NT2/D1 (cell line): ENCODE data around the gene FAM227B.

Source experiments
- YY1 ChIP-seq: IDR thresholded peaks from 2 replicates; pipeline ENCODE4 v1.6.1; 2011; ENCODE audit not compliant: insufficient read length, insufficient read depth
- ZNF274 ChIP-seq: IDR thresholded peaks from 2 replicates; pipeline ENCODE4 v1.6.1; 2011; ENCODE audit warnings: mild to moderate bottlenecking, low read depth, low read length

DNA sequence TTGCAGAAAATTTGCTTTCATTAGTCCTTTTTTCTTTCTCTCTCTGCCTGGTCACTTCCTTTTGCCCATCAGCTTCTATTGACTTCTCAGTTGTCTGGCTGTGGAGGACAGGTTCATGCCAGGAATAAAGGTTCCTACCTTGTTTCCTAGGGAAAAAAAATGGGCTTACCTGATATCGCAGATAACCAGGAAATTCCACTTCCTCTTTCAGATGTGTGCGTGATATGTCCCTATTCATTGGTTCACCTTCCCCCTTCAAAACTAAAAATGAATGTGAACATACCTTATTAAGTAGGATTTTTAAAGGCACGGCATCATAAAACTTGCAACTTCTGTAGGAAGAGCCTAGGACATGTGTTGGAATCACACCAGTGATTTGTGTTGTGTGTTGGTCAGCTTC is 317.6 kb downstream of the FAM227B start:
- no peak for TF ChIP-seq YY1
- no peak for TF ChIP-seq ZNF274
